Mesenchymal stem cell (in vitro differentiated cells and primary cell): ENCODE measurements around the gene GDF2.

Experiments
- DNase-seq: peaks from one replicate; pipeline ENCODE4 v3.0.0-alpha.2; 2013
- H2AFZ ChIP-seq: one replicate; pipeline ENCODE4 v1.6.1; 2013; ENCODE audit warnings: low read depth, mild to moderate bottlenecking, control low read depth, inconsistent platforms, low read length, moderate library complexity
- H2AK5ac ChIP-seq: 2 replicates; pipeline ENCODE4 v1.6.1; 2013; ENCODE audit warnings: low read length, moderate library complexity, mild to moderate bottlenecking, inconsistent platforms; ENCODE audit not compliant: severe bottlenecking
- H2BK120ac ChIP-seq: one replicate; pipeline ENCODE4 v1.6.1; 2013; ENCODE audit warnings: low read depth, mild to moderate bottlenecking, inconsistent platforms, low read length, moderate library complexity
- H2BK12ac ChIP-seq, 2 experiments: one replicate each; pipeline ENCODE4 v1.6.1; 2013; ENCODE audit warnings: inconsistent platforms in 2 of 2, low read length in 2 of 2, mild to moderate bottlenecking in 2 of 2, moderate library complexity in 2 of 2, control low read depth in 1 of 2
- H2BK15ac ChIP-seq: one replicate; pipeline ENCODE4 v1.6.1; 2013; ENCODE audit warnings: mild to moderate bottlenecking, low read depth, inconsistent platforms; ENCODE audit not compliant: poor library complexity, severe bottlenecking
- H2BK5ac ChIP-seq: 2 replicates; pipeline ENCODE4 v1.6.1; 2013; ENCODE audit warnings: low read depth, mild to moderate bottlenecking, low read length, control low read depth, inconsistent platforms; ENCODE audit not compliant: poor library complexity, severe bottlenecking
- H3K14ac ChIP-seq, 2 experiments: one replicate each; pipeline ENCODE4 v1.6.1; 2013; ENCODE audit warnings: inconsistent platforms in 2 of 2, low read length in 2 of 2, control low read depth in 1 of 2, mild to moderate bottlenecking in 1 of 2, moderate library complexity in 1 of 2
- H3K18ac ChIP-seq, 2 experiments: one replicate each; pipeline ENCODE4 v1.6.1; 2013; ENCODE audit warnings: inconsistent platforms in 2 of 2, low read length in 2 of 2, control low read depth in 1 of 2, low read depth in 1 of 2, mild to moderate bottlenecking in 1 of 2
- H3K23ac ChIP-seq, 2 experiments: one replicate each; pipeline ENCODE4 v1.6.1; 2013; ENCODE audit warnings: inconsistent platforms in 2 of 2, low read length in 2 of 2, mild to moderate bottlenecking in 2 of 2, moderate library complexity in 2 of 2, control low read depth in 1 of 2
- H3K27ac ChIP-seq: 2 replicates; pipeline ENCODE4 v1.5.1; 2013; ENCODE audit warnings: mild to moderate bottlenecking, moderate library complexity, low read length, control low read depth, inconsistent platforms; ENCODE audit not compliant: poor library complexity, severe bottlenecking
- H3K27me3 ChIP-seq, 2 experiments: 2 replicates each; pipeline versions ENCODE4 v1.6.1 to v1.7.0; 2013; ENCODE audit warnings: low read length in 2 of 2, mild to moderate bottlenecking in 2 of 2, moderate library complexity in 2 of 2, control low read depth in 1 of 2, inconsistent platforms in 1 of 2; ENCODE audit not compliant: control insufficient read depth in 1 of 2, insufficient read depth in 1 of 2
- H3K36me3 ChIP-seq, 2 experiments: 2 replicates each; pipeline versions ENCODE4 v1.6.1 to v1.7.0; 2013; ENCODE audit warnings: low read length in 2 of 2, control low read depth in 1 of 2, inconsistent platforms in 1 of 2, low read depth in 1 of 2, mild to moderate bottlenecking in 1 of 2; ENCODE audit not compliant: insufficient read depth in 2 of 2, control insufficient read depth in 1 of 2
- H3K4ac ChIP-seq, 2 experiments: one replicate each; pipeline ENCODE4 v1.6.1; 2013; ENCODE audit warnings: inconsistent platforms in 2 of 2, low read length in 2 of 2, mild to moderate bottlenecking in 2 of 2, moderate library complexity in 2 of 2, control low read depth in 1 of 2, low read depth in 1 of 2
- H3K4me1 ChIP-seq: 2 replicates; pipeline ENCODE4 v1.6.1; 2013; ENCODE audit warnings: low read depth, low read length, control low read depth; ENCODE audit not compliant: control insufficient read depth, insufficient read depth
- H3K4me2 ChIP-seq: 2 replicates; pipeline ENCODE4 v1.6.1; 2013; ENCODE audit warnings: low read length, mild to moderate bottlenecking, inconsistent platforms; ENCODE audit not compliant: poor library complexity, severe bottlenecking
- H3K4me3 ChIP-seq, 2 experiments: 2 replicates each; pipeline versions ENCODE4 v1.5.1 to v1.7.0; 2013; ENCODE audit warnings: low read length in 2 of 2, mild to moderate bottlenecking in 2 of 2, control low read depth in 1 of 2, low read depth in 1 of 2; ENCODE audit not compliant: insufficient read depth in 1 of 2
- H3K79me1 ChIP-seq: replicated peaks from 2 replicates; pipeline ENCODE4 v1.6.1; 2013; ENCODE audit warnings: mild to moderate bottlenecking, control low read depth, low read length, inconsistent platforms; ENCODE audit not compliant: poor library complexity, severe bottlenecking
- H3K9ac ChIP-seq: 2 replicates; pipeline ENCODE4 v1.7.0; 2013; ENCODE audit warnings: mild to moderate bottlenecking, low read length, moderate library complexity
- H3K9me3 ChIP-seq: 2 replicates; pipeline ENCODE4 v1.7.0; 2013; ENCODE audit warnings: mild to moderate bottlenecking, low read length; ENCODE audit not compliant: control insufficient read depth
- H4K8ac ChIP-seq: one replicate; pipeline ENCODE4 v1.6.1; 2013; ENCODE audit warnings: inconsistent platforms, mild to moderate bottlenecking, low read length, moderate library complexity
- H4K91ac ChIP-seq: one replicate; pipeline ENCODE4 v1.6.1; 2013; ENCODE audit warnings: mild to moderate bottlenecking, low read length, inconsistent platforms
- WGBS: methylation state at CpG from one replicate; pipeline ENCODE4 v1.1.7; 2013; ENCODE audit warnings: mixed read lengths; 5-methylcytosine and 5-hydroxymethylcytosine counted together

Gene GDF2

DNA sequence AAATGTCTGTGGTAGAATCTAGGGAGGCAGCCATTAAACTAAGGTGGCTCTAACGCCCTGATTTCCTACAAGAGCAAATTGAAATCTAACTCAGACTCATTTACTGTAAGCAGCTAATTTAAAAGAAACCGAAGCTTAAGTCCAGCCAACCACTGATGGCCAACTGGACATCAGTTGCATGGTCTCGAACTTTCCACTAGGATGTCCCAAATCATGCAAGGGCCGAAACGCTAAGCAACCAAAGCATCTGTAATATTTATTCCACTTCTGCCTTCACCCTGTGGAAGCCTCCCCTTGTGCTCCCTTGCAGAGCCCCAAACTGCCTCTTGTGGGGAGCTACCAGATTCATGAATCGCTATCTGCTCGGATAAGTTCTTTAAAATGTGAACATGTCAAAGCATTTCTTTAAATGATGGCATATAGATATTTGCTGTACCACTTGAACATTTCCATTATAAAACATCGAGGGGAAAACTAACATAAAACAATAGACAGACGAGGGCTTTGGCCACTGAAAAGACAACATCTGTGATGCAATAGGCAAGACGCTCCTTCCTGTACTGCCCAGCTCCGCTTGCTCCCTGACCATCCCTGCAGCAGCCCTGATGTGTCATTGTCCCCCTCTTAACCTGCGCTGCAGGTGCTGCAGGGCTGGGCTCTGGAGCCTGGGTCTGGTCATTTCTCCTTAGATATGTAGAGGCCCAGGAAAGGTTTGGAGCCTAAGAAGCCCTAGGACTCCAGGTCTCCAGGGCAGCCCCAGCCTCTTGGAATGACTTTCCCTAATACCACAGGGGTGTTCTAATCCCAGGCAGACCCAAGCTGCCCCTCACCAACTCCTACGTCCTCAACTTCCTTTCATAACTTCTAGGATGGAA lies 23.0 kb downstream of the GDF2 start:
- no peak overlapping the region for H2BK12ac ChIP-seq
- no peak overlapping the region for H3K9ac ChIP-seq
- no peak overlapping the region for H3K4me3 ChIP-seq
- H3K4ac ChIP-seq = no peak overlapping the region
- no peak overlapping the region for H2AK5ac ChIP-seq
- no peak overlapping the region for H3K27ac ChIP-seq
- H3K14ac ChIP-seq = no peak overlapping the region
- H4K8ac ChIP-seq = no peak overlapping the region
- no peaks in the 10 kb centered on the region for H3K4me1 ChIP-seq
- no peak overlapping the region for H3K23ac ChIP-seq
- no peak overlapping the region for H2BK5ac ChIP-seq
- no peaks in the 10 kb centered on the region for H3K79me1 ChIP-seq
- WGBS = 82% methylated on average over 11 of the region's 13 CpGs
- no peaks in the 10 kb centered on the region for H3K9me3 ChIP-seq
- H2BK120ac ChIP-seq = no peak overlapping the region
- no peak overlapping the region for H2BK15ac ChIP-seq
- no peak overlapping the region for H3K4me2 ChIP-seq
- H2AFZ ChIP-seq = no peak overlapping the region
- peaks cover 9 to 10% of the 10 kb centered on the region in 2 experiments for H3K27me3 ChIP-seq
- no peak overlapping the region for H3K18ac ChIP-seq
- H4K91ac ChIP-seq = no peak overlapping the region
- DNase-seq = no peak
- H3K36me3 ChIP-seq = no peaks in the 10 kb centered on the region

DNA sequence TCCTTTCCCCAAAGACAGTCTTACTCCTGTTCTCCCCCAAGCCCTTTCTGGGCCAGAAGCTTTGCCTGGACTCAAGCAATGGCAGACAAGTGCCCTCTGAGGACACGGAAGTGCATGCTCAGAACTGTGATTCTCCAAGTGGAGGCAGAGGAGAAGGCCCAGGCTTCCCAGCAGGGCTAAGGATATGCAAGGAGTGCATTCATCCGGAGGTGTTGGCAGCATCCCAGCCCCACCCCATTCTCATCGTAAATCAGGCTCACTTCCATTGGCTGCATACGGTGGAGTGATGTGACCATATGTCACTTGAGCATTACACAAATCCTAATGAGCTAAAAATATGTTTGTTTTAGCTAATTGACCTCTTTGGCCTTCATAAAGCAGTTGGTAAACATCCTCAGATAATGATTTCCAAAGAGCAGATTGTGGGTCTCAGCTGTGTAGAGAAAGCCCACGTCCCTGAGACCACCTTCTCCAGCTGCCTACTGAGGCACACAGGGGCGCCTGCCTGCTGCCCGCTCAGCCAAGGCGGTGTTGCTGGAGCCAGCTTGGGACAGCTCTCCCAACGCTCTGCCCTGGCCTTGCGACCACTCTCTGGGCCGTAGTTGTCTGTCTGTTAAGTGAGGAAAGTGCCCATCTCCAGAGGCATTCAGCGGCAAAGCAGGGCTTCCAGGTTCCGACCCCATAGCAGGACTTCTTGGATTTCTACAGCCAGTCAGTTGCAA lies 24.5 kb downstream of the GDF2 start:
- Histone ChIP-seq H2BK5ac (no peak overlapping the region), H3K27me3 (peaks cover 7 to 12% of the 10 kb centered on the region in 2 experiments), H3K9me3 (no peaks in the 10 kb centered on the region), H2BK120ac (no peak overlapping the region), H4K8ac (no peak overlapping the region), H3K9ac (no peak overlapping the region), H2BK15ac (no peak overlapping the region), H2AK5ac (no peak overlapping the region), H4K91ac (no peak overlapping the region), H3K4me2 (no peak overlapping the region), H3K18ac (no peak overlapping the region), H3K79me1 (no peaks in the 10 kb centered on the region), H3K4me3 (no peak overlapping the region), H3K27ac (no peak overlapping the region), H3K23ac (no peak overlapping the region), H3K4ac (no peak overlapping the region), H3K4me1 (no peaks in the 10 kb centered on the region), H3K36me3 (no peaks in the 10 kb centered on the region), H2AFZ (no peak overlapping the region), H3K14ac (no peak overlapping the region), H2BK12ac (no peak overlapping the region)
- DNase-seq = peak; percentile 22
- 77% methylated on average over 11 of the region's 13 CpGs for WGBS

DNA sequence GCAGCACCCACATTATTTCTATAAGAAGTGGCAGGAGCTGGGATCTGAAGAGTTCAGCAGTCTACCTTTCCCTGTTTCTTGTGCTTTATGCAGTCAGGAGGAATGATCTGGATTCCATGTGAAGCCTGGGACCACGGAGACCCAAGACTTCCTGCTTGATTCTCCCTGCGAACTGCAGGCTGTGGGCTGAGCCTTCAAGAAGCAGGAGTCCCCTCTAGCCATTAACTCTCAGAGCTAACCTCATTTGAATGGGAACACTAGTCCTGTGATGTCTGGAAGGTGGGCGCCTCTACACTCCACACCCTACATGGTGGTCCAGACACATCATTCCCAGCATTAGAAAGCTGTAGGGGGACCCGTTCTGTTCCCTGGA lies 25.0 kb downstream of the GDF2 start:
- Histone ChIP-seq H2BK5ac (no peak overlapping the region), H3K79me1 (no peaks in the 10 kb centered on the region), H3K27ac (no peak overlapping the region), H4K8ac (no peak overlapping the region), H2AFZ (no peak overlapping the region), H2BK15ac (no peak overlapping the region), H3K4me2 (no peak overlapping the region), H3K23ac (no peak overlapping the region), H2BK12ac (no peak overlapping the region), H3K14ac (no peak overlapping the region), H3K4ac (no peak overlapping the region), H3K36me3 (no peaks in the 10 kb centered on the region), H3K9ac (no peak overlapping the region), H3K18ac (no peak overlapping the region), H3K9me3 (no peaks in the 10 kb centered on the region), H3K4me1 (no peaks in the 10 kb centered on the region), H2AK5ac (no peak overlapping the region), H3K27me3 (peaks cover 12 to 14% of the 10 kb centered on the region in 2 experiments), H2BK120ac (no peak overlapping the region), H4K91ac (no peak overlapping the region), H3K4me3 (no peak overlapping the region)
- 88% methylated on average over 4 of the region's 4 CpGs for WGBS
- DNase-seq = no peak

DNA sequence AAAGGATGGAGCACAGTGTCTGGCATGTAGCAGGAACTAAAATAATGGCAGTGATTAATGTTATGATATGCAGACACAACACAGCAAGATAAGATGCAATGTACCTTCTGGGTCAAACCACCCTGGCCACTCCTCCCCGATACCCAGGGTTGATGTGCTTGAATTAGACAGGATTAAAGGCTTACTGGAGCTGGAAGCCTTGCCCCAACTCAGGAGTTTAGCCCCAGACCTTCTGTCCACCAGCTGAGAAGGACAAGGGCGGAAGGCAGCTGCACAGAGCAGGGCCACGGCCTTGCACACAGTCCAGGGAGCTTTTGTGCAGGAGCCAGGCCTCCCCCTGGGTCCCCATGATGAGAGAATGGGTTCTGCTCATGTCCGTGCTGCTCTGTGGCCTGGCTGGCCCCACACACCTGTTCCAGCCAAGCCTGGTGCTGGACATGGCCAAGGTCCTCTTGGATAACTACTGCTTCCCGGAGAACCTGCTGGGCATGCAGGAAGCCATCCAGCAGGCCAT lies 25.9 kb downstream of the GDF2 start, which contains the start of gene RBP3:
TSS of gene RBP3 (plus strand) at position 226 of the 514 bp plus-strand sequence. CDS start at position 348, 122 bp downstream.
- H3K14ac ChIP-seq = no peak within 1 kb of the TSS
- H2BK12ac ChIP-seq = no peak within 1 kb of the TSS
- no peaks in the 10 kb centered on the region for H3K79me1 ChIP-seq
- DNase-seq = no peak
- H4K91ac ChIP-seq = no peak within 1 kb of the TSS
- no peak within 1 kb of the TSS for H2BK120ac ChIP-seq
- H3K4ac ChIP-seq = no peak within 1 kb of the TSS
- no peaks in the 10 kb centered on the region for H3K9me3 ChIP-seq
- WGBS = 80% methylated on average over 5 of the region's 5 CpGs
- no peak within 1 kb of the TSS for H3K4me3 ChIP-seq
- H3K36me3 ChIP-seq = no peaks in the 10 kb centered on the region
- H4K8ac ChIP-seq = no peak within 1 kb of the TSS
- no peak within 1 kb of the TSS for H2BK5ac ChIP-seq
- H2AFZ ChIP-seq = no peak within 1 kb of the TSS
- no peak within 1 kb of the TSS for H3K18ac ChIP-seq
- no peak within 1 kb of the TSS for H2AK5ac ChIP-seq
- no peak within 1 kb of the TSS for H2BK15ac ChIP-seq
- no peak within 1 kb of the TSS for H3K23ac ChIP-seq
- peaks cover 18 to 21% of the 10 kb centered on the region in 2 experiments for H3K27me3 ChIP-seq
- no peak within 1 kb of the TSS for H3K27ac ChIP-seq
- no peaks in the 10 kb centered on the region for H3K4me1 ChIP-seq
- H3K4me2 ChIP-seq = no peak within 1 kb of the TSS
- H3K9ac ChIP-seq = no peak within 1 kb of the TSS
